LNCaP clone FGC (cell line): Measurements from ENCODE around the gene ABHD12B.
A peak's percentile ranks its signal among the peaks of the same experiment; 100 is the strongest.

Experiments
- DNase-seq: peaks from one replicate; pipeline ENCODE4 v3.0.0-alpha.2; 2011; ENCODE audit warnings: low read depth
- H3K4me3 ChIP-seq: 2 replicates; pipeline ENCODE4 v1.5.1; 2011; ENCODE audit warnings: mild to moderate bottlenecking, low read depth, low read length, control low read depth
- TF ChIP-seq, protein P1 (sequence below): IDR thresholded peaks from 2 replicates; pipeline ENCODE4 v1.5.1; 2012; ENCODE audit warnings: mild to moderate bottlenecking; ENCODE audit not compliant: control insufficient read depth, insufficient read depth; ENCODE audit errors: extremely low read depth

Gene ABHD12B

DNA sequence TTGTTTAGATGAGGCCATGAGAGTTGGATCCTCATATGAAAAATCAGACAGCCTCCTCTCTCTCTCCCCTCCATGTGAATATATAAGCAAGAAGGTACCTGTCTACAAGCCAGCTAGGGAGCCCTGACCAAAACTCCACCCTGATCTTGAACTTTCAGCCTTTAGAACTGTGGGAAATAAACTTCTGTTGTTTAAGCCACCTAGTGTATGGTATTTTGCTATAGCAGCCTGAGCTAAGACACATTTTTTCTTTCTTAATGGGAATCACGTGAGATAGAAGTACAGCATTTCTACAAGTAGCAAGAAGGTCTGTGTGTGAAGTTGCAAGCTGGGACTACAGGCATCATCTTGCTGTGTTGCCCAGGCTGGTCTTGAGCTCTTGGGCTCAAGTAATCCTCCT, 16.3 kb upstream of the ABHD12B start:
- TF ChIP-seq, protein P1, sequence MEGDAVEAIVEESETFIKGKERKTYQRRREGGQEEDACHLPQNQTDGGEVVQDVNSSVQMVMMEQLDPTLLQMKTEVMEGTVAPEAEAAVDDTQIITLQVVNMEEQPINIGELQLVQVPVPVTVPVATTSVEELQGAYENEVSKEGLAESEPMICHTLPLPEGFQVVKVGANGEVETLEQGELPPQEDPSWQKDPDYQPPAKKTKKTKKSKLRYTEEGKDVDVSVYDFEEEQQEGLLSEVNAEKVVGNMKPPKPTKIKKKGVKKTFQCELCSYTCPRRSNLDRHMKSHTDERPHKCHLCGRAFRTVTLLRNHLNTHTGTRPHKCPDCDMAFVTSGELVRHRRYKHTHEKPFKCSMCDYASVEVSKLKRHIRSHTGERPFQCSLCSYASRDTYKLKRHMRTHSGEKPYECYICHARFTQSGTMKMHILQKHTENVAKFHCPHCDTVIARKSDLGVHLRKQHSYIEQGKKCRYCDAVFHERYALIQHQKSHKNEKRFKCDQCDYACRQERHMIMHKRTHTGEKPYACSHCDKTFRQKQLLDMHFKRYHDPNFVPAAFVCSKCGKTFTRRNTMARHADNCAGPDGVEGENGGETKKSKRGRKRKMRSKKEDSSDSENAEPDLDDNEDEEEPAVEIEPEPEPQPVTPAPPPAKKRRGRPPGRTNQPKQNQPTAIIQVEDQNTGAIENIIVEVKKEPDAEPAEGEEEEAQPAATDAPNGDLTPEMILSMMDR, result no peak
- H3K4me3 ChIP-seq, result no peak overlapping the region
- DNase-seq, result no peak

DNA sequence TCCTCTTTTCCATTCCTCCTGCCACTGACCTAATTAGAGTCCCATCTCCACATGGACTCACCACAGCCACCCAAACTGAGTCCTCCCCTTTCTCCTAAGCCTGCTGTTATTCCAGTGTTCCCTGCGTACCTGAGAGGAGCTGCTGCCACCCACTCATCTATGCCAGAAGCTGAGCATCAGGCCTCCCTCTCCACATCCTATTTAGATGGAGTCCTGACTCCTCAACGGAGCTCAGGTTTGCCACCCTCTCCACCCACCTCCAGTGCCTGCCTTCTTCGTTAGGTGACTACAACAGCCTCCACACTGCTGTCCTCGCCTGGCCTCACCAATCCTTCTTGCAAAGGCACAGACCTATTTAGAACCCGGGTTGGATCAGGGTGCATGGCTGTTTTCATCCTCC, 15.2 kb upstream of the ABHD12B start:
- H3K4me3 ChIP-seq, result no peak overlapping the region
- TF ChIP-seq, protein P1, result no peak
- DNase-seq, result no peak

DNA sequence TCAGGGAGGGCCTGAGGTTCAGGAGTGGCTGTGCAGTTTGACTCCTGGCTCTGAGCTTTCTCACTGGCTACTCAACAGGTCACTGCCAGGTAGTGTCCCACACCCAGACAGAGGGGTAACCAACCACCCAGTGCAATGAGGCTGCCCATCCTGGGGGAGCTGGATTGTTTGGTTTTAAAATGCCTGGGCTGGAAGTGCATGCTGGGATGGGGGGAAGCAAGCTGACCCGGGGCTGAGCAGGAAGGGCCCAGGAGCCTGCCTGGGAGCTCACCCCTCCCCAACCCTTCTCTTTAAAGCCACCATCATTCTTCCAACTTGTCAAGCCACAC, 12.6 kb upstream of the ABHD12B start:
- TF ChIP-seq, protein P1, result no peak
- no peak for DNase-seq
- H3K4me3 ChIP-seq, result no peak overlapping the region

DNA sequence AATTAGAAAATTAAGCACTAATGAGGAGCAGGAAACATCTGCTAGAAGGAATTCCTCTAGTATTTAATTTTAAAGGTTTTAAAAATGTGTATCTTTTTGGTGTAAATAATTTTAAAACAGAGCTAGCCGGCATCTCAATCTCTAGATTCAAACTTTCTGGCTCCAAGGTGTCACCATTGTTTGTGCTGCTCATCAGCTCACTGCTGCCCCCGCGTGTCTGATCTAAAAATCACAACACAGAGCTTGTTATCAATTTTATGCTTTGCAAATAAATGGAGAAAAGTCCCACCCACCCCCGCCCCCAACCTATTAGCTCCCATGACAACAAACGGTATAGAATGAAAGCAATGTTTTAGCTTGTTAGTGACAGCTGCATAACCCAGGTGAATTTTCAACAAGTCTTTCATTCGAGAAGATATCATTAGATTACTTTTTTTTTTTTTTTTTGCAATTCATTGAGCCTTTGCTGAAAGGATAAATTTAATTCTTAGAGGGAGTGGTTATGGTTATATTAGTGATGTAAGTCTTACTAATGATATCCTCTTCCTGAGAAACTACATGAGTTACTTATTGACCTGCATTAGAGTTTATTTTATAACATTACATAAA, 11.3 kb upstream of the ABHD12B start:
- peak overlapping the region; percentile 50 for H3K4me3 ChIP-seq
- TF ChIP-seq, protein P1, result peak; percentile 72
- DNase-seq, result peak; percentile 40

DNA sequence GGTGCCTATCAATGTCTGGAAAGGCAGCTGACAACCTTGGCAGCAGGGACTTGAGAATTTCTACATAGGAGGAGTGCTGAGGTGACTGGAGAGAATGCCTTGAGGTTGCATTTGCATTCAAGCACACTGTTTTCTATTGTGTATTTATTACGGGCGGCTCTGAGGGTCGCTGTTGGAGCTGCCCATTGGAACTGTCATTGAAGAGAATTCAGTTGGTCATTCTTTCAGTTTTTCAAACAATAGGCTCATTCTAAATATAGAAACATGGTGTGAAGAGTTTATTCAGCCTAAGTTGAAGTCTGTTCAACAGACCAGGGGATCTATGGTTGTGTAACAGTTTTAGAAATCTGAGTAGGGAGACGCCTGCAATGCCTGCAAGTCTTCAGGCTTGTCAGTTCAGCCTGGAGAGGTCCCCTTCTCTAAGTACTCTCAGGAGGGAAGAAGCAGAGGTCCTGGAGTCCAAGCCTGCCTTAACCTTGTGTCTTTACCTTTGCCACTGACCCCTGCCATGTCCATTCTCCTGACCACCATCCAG, 9.8 kb upstream of the ABHD12B start:
- TF ChIP-seq, protein P1, result no peak
- no peak for DNase-seq
- H3K4me3 ChIP-seq, result no peak overlapping the region

DNA sequence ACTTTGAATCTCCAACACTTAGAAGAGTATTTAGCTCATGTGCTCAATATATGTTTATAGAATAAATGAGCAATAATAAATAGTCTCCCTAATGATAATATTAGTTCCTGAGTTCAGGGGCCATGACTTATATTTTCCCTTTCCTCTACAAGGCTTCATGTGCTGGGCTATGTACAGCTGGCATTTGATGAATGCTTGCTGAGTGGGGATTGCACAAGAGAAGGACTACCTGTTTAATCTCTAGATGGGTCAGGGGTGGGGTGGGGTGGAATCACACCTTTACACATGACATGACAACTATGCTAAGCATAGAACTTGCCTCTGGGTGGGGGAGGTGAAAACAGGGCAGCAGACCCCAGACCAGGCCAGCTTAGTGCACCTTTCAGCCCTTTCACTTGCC, 7.6 kb upstream of the ABHD12B start:
- TF ChIP-seq, protein P1, result no peak
- H3K4me3 ChIP-seq, result no peak overlapping the region
- DNase-seq, result no peak

DNA sequence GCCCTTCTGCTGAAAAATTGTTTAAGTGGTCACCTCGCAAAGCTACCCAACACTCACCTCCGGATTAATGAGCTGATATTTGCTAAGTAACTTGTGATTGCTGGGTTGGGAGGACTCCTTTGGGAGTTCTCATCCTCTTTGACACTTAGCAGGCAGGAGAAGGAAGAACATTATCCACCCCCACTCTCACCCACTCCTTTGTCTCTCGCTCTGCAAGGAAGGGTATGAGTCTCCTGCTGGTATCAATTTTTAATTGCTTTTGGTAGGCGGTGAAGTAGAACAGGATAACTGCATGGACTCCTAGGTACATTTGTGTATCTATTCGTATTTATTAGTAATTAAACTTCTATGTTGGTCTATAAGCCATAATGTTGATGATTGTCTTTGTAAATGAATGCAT, 6.9 kb upstream of the ABHD12B start:
- no peak for DNase-seq
- no peak overlapping the region for H3K4me3 ChIP-seq
- TF ChIP-seq, protein P1, result no peak
